ENCODE data around the gene HES2.

GRCh38 chr1:6386371-6386949 lies 33.3 kb downstream of the HES2 start:
- TF ChIP-seq, protein P1, sequence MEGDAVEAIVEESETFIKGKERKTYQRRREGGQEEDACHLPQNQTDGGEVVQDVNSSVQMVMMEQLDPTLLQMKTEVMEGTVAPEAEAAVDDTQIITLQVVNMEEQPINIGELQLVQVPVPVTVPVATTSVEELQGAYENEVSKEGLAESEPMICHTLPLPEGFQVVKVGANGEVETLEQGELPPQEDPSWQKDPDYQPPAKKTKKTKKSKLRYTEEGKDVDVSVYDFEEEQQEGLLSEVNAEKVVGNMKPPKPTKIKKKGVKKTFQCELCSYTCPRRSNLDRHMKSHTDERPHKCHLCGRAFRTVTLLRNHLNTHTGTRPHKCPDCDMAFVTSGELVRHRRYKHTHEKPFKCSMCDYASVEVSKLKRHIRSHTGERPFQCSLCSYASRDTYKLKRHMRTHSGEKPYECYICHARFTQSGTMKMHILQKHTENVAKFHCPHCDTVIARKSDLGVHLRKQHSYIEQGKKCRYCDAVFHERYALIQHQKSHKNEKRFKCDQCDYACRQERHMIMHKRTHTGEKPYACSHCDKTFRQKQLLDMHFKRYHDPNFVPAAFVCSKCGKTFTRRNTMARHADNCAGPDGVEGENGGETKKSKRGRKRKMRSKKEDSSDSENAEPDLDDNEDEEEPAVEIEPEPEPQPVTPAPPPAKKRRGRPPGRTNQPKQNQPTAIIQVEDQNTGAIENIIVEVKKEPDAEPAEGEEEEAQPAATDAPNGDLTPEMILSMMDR (IDR thresholded peaks at IDR 0.05), result no peak
- TF ChIP-seq POLR2AphosphoS5 (IDR thresholded peaks at IDR 0.05) (no peak), POLR2A (IDR thresholded peaks at IDR 0.05) (no peak)

All from breast epithelium (tissue), 3 donors.